ENCODE results near the gene MYBBP1A.
A peak's percentile ranks its signal among the peaks of the same experiment; 100 is the strongest.

DNA sequence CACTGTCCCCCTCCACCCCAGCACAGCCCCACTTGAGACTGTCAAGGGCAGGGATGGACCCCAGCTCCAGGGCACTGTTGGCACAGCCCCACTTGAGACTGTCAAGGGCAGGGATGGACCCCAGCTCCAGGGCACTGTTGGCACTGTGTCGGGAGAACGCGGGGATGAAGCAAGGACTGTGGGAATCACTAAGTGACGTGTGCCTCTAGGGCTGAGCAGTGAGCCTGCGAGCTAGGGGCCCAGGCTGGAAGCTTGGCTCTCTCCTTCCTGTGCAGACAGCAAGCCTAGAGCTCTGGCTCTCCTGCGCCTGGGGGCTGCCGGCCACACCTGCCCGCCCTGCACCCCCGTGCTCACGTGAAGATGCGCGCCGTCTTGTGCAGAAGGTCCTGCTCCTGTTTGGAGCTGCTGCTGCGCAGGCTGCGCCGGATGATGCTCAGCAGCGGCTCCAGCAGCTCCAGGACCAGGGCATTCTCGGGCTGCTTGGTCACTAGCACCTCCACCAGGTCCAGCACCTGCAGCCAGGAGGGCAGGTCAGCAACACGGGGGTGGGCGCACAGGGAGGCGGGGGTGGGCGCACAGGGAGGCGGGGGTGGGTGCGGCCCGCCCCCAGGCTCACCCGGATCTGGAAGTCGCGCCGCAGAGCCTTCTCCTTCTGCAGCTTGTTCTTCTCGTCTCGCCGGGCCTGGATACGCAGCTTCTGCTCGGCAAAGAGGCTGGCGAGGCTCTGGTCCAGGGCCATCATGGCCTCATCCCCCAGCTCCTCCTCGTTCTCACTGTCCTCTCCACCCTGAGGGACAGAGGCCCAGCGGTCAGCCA is 10.8 kb downstream of the MYBBP1A start:
- TF ChIP-seq HDAC6 (IDR thresholded peaks at IDR 0.05; ENCODE audit: low read depth, low read length) = no peak
- TF ChIP-seq, protein P1, sequence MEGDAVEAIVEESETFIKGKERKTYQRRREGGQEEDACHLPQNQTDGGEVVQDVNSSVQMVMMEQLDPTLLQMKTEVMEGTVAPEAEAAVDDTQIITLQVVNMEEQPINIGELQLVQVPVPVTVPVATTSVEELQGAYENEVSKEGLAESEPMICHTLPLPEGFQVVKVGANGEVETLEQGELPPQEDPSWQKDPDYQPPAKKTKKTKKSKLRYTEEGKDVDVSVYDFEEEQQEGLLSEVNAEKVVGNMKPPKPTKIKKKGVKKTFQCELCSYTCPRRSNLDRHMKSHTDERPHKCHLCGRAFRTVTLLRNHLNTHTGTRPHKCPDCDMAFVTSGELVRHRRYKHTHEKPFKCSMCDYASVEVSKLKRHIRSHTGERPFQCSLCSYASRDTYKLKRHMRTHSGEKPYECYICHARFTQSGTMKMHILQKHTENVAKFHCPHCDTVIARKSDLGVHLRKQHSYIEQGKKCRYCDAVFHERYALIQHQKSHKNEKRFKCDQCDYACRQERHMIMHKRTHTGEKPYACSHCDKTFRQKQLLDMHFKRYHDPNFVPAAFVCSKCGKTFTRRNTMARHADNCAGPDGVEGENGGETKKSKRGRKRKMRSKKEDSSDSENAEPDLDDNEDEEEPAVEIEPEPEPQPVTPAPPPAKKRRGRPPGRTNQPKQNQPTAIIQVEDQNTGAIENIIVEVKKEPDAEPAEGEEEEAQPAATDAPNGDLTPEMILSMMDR (IDR thresholded peaks at IDR 0.05; ENCODE audit: control extremely low read depth in 1 of 3, insufficient read depth in 1 of 3, low read depth in 1 of 3, low read length in 3 of 3) = no peak
- no peak for TF ChIP-seq BRCA1 (IDR thresholded peaks at IDR 0.05; ENCODE audit: low read depth, low read length)
- TF ChIP-seq POLR2AphosphoS5 (IDR thresholded peaks at IDR 0.05; ENCODE audit: low read depth, low read length) = 0 out of 2 replicates have a peak, but pooled peaks have one; percentile 6
- TF ChIP-seq SP1 (IDR thresholded peaks at IDR 0.05; ENCODE audit: low read depth, low read length) = no peak
- no peak for TF ChIP-seq YY1 (IDR thresholded peaks at IDR 0.05; ENCODE audit: low read depth, low read length)
- no peak for TF ChIP-seq KDM1A (IDR thresholded peaks at IDR 0.05; ENCODE audit: borderline replicate concordance, low read length)
- TF ChIP-seq TAF1 (IDR thresholded peaks at IDR 0.05; ENCODE audit: low read depth, low read length) = no peak
- TF ChIP-seq PHF8 (conservative IDR thresholded peaks at IDR 0.05; ENCODE audit: low read depth, low read length) = no peak
- TF ChIP-seq FOSL1 (IDR thresholded peaks at IDR 0.05; ENCODE audit: insufficient read depth, low read depth, low read length) = no peak
- TF ChIP-seq, protein P2, sequence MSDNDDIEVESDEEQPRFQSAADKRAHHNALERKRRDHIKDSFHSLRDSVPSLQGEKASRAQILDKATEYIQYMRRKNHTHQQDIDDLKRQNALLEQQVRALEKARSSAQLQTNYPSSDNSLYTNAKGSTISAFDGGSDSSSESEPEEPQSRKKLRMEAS (IDR thresholded peaks at IDR 0.05) = no peak
- TF ChIP-seq ZNF274 (IDR thresholded peaks at IDR 0.05; ENCODE audit: borderline replicate concordance, extremely low read depth, low read length) = no peak
- TF ChIP-seq POLR2A (IDR thresholded peaks at IDR 0.05; ENCODE audit: control extremely low read depth in 1 of 2, low read depth in 2 of 2, low read length in 2 of 2) = no peak
